HepG2 (cell line): ENCODE results near the gene METAP1.

Experiments used
- AGO2 ChIP-seq: fragments of 200-400 bp; formaldehyde crosslinking; optimal IDR thresholded peaks from 2 replicates; pipeline ENCODE3; 2017; ENCODE audit warnings: mild to moderate bottlenecking, low read depth, low read length, moderate library complexity
- FOXM1 ChIP-seq: sonication (generic); formaldehyde crosslinking; IDR thresholded peaks from 2 replicates; pipeline ENCODE4 v1.5.0; 2020; ENCODE audit warnings: missing genetic modification reagents
- GTF2F1 ChIP-seq: fragments of 150-350 bp; IDR thresholded peaks from 2 replicates; pipeline ENCODE4 v1.6.1; 2014; ENCODE audit warnings: low read length
- POLR2AphosphoS5 ChIP-seq: IDR thresholded peaks from 2 replicates; pipeline ENCODE4 v1.6.1; 2012; ENCODE audit warnings: low read depth, low read length
- SNAPC4 ChIP-seq: sonication (generic); formaldehyde crosslinking; IDR thresholded peaks from 2 replicates; pipeline ENCODE4 v1.4.0; 2020; ENCODE audit warnings: mild to moderate bottlenecking, missing genetic modification reagents
- SRF ChIP-seq: IDR thresholded peaks from 2 replicates; pipeline ENCODE4 v1.6.1; 2011; ENCODE audit warnings: mild to moderate bottlenecking, low read depth, low read length, moderate library complexity
- TP53 ChIP-seq: sonication (generic); formaldehyde crosslinking; conservative IDR thresholded peaks from 2 replicates; pipeline ENCODE4 v1.4.0; 2020; ENCODE audit warnings: missing genetic modification reagents
- ZNF143 ChIP-seq: sonication (generic); formaldehyde crosslinking; IDR thresholded peaks from 2 replicates; pipeline ENCODE4 v1.4.0; 2020; ENCODE audit warnings: missing genetic modification reagents
- TF ChIP-seq, protein P1 (sequence below): sonication (generic); formaldehyde crosslinking; IDR thresholded peaks from 2 replicates; pipeline ENCODE4 v1.4.0; 2020; ENCODE audit warnings: missing genetic modification reagents
- TF ChIP-seq, protein P2 (sequence below): sonication (generic); formaldehyde crosslinking; IDR thresholded peaks from 2 replicates; pipeline ENCODE4 v1.8.1; 2023; ENCODE audit warnings: missing genetic modification reagents, inconsistent platforms, borderline replicate concordance

- no peak for TF ChIP-seq SNAPC4
- TF ChIP-seq, protein P1, sequence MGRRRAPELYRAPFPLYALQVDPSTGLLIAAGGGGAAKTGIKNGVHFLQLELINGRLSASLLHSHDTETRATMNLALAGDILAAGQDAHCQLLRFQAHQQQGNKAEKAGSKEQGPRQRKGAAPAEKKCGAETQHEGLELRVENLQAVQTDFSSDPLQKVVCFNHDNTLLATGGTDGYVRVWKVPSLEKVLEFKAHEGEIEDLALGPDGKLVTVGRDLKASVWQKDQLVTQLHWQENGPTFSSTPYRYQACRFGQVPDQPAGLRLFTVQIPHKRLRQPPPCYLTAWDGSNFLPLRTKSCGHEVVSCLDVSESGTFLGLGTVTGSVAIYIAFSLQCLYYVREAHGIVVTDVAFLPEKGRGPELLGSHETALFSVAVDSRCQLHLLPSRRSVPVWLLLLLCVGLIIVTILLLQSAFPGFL (CRISPR knock-in tag): no peak
- no peak for TF ChIP-seq POLR2AphosphoS5
- no peak for TF ChIP-seq SRF
- TF ChIP-seq AGO2: no peak
- no peak for TF ChIP-seq FOXM1 (CRISPR knock-in tag)
- TF ChIP-seq ZNF143 (CRISPR knock-in tag): no peak
- TF ChIP-seq GTF2F1: no peak
- TF ChIP-seq, protein P2, sequence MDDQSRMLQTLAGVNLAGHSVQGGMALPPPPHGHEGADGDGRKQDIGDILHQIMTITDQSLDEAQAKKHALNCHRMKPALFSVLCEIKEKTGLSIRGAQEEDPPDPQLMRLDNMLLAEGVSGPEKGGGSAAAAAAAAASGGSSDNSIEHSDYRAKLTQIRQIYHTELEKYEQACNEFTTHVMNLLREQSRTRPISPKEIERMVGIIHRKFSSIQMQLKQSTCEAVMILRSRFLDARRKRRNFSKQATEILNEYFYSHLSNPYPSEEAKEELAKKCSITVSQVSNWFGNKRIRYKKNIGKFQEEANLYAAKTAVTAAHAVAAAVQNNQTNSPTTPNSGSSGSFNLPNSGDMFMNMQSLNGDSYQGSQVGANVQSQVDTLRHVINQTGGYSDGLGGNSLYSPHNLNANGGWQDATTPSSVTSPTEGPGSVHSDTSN (CRISPR knock-in tag): no peak
- TF ChIP-seq TP53: no peak
These were observed 108.6 kb downstream of the METAP1 start for GRCh38 chr4:99104153-99104552.
